ENCODE measurements around the gene DAPK3. TPM values are rescaled to one million over a fixed set of nuclear protein-coding genes. Genes with fewer than 3 reads are reported as not detected.
A peak's percentile ranks its signal among the peaks of the same experiment; 100 is the strongest.
"Not testable (repeated sequence)": the region's sequence is repeated elsewhere in the genome, so short reads cannot be mapped to it uniquely, and the experiment has no call there.

DAPK3 gene
- total RNA-seq, 4 donors from 2014 or later, result 56.5 to 71.8 (median 61.7) TPM

DNA sequence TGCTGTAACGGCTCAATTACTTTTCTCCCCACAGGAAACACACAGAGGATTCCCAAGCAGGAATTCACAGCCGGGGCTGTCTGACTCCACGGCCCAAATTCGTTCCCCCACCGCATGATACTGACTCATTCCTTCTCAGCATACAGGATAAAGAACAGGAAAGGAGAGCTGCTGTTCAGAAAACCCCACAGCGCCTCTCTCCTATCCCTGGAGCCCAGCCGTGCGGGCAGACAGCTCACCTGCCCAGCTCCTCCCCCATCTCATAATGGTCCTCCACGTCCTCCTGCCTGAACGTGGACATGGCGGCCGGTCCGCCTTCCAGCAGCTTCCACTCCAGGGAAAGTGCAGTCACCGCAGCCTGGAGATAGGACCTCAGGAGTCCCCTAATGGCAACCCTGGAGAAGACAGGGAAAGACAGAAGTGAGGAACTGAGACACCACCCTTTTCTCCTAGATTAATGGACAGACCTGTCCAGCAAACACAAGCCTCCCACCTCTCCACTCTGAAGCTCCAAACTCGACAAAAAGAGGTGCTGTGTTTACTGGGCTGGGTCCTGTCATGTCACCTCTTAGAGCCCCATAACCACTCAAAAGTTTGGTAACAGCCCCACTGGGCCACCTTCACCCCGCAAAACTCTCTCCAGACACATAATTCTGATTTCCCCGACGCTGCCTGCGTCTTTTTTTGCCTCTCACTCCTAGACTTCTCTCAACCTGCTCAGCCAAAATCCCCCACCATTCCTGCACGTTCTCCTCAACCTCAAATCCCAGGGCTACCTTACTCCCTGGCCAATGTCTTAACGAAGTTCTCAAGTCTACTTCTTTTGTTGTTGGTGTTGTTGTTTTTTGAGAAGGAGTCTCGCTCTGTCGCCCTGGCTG lies 1.2 kb downstream of the DAPK3 start:
- WGBS, result 26% methylated on average over 23 of the region's 23 CpGs
- DNase-seq (ENCODE audit: low spot score in 2 of 2), result peak in 1 of 2 donors; percentile 60
- Histone ChIP-seq H3K4me3 (peak overlapping the region; percentile 93), H3K27me3 (no peaks in the 10 kb centered on the region), H3K4me1 (peaks cover 48% of the 10 kb centered on the region), H3K36me3 (peaks cover 33% of the 10 kb centered on the region), H3K27ac (peak overlapping the region; percentile 92), H3K9me3 (no peaks in the 10 kb centered on the region)
- TF ChIP-seq EP300 (IDR thresholded peaks at IDR 0.05) (no peak), POLR2AphosphoS5 (IDR thresholded peaks at IDR 0.05) (no peak), POLR2A (IDR thresholded peaks at IDR 0.05) (no peak)
- TF ChIP-seq, protein P1, sequence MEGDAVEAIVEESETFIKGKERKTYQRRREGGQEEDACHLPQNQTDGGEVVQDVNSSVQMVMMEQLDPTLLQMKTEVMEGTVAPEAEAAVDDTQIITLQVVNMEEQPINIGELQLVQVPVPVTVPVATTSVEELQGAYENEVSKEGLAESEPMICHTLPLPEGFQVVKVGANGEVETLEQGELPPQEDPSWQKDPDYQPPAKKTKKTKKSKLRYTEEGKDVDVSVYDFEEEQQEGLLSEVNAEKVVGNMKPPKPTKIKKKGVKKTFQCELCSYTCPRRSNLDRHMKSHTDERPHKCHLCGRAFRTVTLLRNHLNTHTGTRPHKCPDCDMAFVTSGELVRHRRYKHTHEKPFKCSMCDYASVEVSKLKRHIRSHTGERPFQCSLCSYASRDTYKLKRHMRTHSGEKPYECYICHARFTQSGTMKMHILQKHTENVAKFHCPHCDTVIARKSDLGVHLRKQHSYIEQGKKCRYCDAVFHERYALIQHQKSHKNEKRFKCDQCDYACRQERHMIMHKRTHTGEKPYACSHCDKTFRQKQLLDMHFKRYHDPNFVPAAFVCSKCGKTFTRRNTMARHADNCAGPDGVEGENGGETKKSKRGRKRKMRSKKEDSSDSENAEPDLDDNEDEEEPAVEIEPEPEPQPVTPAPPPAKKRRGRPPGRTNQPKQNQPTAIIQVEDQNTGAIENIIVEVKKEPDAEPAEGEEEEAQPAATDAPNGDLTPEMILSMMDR (IDR thresholded peaks at IDR 0.05), result no peak

DNA sequence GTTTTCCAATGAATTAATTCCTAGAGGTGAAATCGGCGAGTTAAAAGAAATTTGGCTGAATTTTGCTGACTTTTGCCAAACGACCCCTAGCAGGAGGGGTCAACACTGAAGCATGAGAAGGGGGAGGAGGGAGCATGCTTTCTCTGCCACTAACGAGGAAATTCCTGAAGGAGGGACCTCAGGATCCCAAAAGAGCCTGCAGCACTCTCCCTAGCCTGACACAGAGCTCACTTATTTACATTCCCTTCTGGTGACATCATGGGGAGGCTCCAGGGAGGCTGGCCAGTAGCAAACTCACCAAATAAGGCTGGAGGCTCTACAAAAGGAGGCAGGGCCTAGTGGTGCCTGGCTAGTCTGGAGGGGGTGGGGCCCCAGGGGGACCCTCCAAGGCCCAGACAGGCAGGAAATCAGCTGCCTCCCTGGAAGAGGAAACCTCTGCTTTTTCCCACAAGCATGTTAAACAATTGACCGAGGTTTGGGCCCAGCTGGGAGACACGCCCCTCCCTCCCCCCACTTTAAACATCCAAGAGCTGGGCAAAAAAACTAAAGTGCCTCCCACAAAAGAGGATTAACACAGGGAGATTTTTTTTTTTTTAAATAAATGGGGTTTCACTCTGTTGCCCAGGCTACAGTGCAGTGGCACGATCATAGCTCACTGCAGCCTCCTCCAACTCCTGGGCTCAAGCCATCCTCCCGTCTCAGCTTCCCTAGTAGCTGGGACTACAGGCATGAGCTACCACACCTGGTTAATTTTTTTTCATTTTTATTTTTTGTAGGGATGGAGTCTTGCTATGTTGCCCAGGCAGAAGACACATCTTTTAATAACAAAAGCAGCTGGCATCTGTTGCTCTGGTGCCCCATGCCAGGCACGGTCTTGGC lies 2.1 kb downstream of the DAPK3 start:
- peak overlapping the region; percentile 93 for H3K4me3 ChIP-seq
- H3K36me3 ChIP-seq, result peaks cover 41% of the 10 kb centered on the region
- no peaks in the 10 kb centered on the region for H3K27me3 ChIP-seq
- H3K9me3 ChIP-seq, result no peaks in the 10 kb centered on the region
- 19% methylated on average over 9 of the region's 9 CpGs for WGBS
- TF ChIP-seq, protein P1 (IDR thresholded peaks at IDR 0.05), result no peak
- TF ChIP-seq EP300 (IDR thresholded peaks at IDR 0.05) (no peak), POLR2A (IDR thresholded peaks at IDR 0.05) (no peak), POLR2AphosphoS5 (IDR thresholded peaks at IDR 0.05) (peak in 2 of 3 donors; percentile 10 to 39)
- DNase-seq (ENCODE audit: low spot score in 2 of 2), result peak; percentile 90 to 91
- H3K27ac ChIP-seq, result peak overlapping the region; percentile 92
- peaks cover 48% of the 10 kb centered on the region for H3K4me1 ChIP-seq

DNA sequence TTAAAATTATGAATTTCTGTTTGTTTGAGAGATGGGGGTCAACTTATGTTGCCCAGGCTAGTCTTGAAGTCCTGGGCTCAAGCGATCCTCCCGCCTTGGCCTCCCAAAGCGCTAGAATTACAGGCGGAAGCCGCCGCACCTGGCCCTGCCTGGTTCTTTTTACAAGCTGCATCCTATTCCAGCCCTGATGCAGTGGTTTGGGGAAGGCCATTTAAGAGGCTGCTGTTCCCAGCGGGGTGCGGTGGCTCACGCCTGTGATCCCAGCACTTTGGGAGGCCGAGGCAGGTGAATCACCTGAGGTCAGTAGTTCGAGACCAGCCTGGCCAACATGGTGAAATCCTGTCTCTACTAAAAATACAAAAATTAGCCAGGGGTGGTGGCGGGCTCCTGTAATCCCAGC lies 2.9 kb downstream of the DAPK3 start:
- Histone ChIP-seq H3K4me1 (peaks cover 48% of the 10 kb centered on the region), H3K36me3 (peaks cover 50% of the 10 kb centered on the region), H3K27ac (peak overlapping the region; percentile 92)
- not testable (repeated sequence) for H3K4me3 ChIP-seq; H3K27me3 ChIP-seq; H3K9me3 ChIP-seq; DNase-seq (ENCODE audit: low spot score in 2 of 2)
- WGBS, result 94% methylated on average over 9 of the region's 12 CpGs

DNA sequence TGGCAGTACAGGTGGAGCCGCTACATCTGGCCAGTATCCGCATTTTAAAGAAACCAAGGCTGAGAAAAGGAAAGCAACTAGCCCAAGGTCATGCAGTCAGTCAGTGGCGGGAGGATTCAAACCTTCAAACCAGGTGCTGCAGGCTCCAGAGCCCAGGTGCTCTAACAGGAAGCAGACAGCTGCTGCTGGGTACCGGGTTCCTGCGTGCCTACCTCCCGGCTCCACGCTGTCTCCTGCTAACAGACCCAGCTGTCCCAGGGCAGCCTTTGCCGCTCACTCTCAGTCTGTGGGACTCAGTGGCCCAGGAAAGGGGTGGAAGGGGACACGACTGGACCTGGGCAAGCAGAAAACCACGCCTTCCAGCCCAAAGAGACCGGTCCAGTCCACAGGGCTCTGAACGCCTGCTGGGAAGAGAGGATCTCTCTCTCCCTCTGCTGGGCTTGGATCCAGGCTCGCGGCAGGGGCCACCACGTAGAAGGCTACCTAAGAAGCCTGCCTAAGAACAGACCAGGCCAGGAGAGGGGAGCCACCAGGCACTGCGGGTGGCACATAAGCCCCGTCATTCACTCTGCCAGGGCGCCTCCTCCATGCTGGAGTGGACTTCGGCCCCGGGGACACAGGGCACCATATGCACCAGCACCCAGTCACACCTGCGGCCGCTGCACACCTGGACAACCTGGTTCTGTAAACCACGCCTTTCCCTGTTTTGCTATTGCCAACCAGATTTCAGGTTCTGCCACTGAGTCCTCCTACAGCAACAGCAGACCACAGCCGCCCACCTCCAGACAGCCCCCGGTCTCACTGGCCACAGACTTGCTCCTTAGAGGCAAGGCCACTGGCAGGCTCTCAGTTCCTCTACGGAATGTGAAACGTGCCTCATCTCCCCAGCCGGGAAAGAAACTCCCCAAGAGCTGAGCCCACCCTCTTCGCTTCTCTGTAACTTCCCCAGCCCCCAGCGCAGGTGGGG lies 4.6 kb downstream of the DAPK3 start:
- peaks cover 65% of the 10 kb centered on the region for H3K36me3 ChIP-seq

More for the DNA sequence above, 4.6 kb downstream of the DAPK3 start:
- peak in 1 of 2 donors; percentile 59 for DNase-seq (ENCODE audit: low spot score in 2 of 2)
- Histone ChIP-seq H3K4me3 (no peak overlapping the region), H3K27me3 (no peaks in the 10 kb centered on the region), H3K4me1 (peaks cover 47% of the 10 kb centered on the region), H3K27ac (no peak overlapping the region), H3K9me3 (no peaks in the 10 kb centered on the region)
- TF ChIP-seq EP300 (IDR thresholded peaks at IDR 0.05), result no peak
- no peak for TF ChIP-seq POLR2AphosphoS5 (IDR thresholded peaks at IDR 0.05)
- TF ChIP-seq, protein P1 (IDR thresholded peaks at IDR 0.05), result no peak
- no peak for TF ChIP-seq POLR2A (IDR thresholded peaks at IDR 0.05)
- 87% methylated on average over 14 of the region's 30 CpGs for WGBS
